GM19043 (cell line): ENCODE data around the gene THEMIS.
A peak's percentile ranks its signal among the peaks of the same experiment; 100 is the strongest.
"Not testable (repeated sequence)": the region's sequence is repeated elsewhere in the genome, so short reads cannot be mapped to it uniquely, and the experiment has no call there.

ENCODE experiments used
- ATAC-seq: cut with Tn5 transposase; IDR thresholded peaks from one replicate; pipeline ENCODE4 v1.9.1; 2021; ENCODE audit warnings: low read depth; ENCODE audit not compliant: unreplicated experiment

The THEMIS gene

DNA sequence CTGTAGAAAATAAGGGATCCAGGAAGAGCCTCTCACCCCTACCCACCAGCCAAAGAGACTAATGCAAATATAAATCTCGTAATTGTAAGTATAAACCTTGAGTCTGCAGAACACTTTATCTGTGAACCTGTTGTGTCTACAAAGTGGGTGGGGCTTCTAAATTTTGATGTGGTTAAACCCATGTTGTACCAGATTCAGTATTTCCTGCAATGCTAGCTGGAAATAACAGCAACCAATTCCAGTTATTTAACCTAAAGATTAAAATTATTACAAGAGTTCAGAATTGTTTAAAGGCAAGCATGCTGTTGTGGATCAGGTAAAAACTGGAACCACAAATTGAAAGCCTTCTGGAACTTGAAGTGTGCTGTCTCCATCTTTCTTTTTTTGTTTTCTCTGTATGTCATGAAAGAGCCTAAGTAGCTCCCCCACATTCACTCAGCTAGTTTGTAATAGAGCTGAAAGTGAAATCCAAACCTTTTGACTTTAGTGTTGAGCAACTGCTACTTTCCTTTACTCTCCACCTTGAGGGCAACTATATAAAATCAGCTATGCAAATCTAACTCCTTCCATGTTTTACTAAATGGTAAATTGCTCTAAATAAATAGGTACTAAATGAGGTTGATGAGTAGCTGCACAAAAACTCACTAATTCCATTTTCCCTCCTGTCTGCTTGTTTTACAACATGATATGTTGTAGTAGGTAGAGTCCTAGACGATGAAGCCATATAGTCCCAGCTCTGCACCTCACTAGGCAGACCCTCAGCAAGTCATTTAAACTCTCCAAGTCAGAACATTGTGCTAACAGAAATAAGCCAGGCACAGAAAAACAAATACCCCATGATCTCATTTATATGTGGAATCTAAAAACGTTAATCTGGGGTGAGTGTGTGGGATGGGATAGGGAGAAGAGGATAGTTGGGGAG is 17.9 kb upstream of the THEMIS start:
- no peak for ATAC-seq

DNA sequence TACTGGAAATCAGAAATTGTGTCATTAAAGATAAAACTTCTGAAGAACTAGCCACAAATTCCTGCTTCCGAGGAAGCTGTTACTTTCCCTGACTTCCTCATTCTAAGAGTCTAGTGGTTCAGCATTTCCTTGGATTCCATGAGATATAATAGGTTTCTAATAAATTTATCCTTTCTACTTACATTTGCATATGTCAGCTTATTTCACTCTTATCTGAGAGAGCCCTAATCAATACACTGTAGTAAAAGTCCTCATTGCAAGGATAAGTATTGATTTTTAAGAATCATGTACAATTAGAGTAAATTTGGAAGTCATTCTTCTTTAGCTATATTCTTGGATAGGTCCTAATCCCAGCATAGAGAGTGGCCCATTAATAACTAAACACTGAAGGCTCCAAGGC is 16.9 kb upstream of the THEMIS start:
- ATAC-seq: no peak

DNA sequence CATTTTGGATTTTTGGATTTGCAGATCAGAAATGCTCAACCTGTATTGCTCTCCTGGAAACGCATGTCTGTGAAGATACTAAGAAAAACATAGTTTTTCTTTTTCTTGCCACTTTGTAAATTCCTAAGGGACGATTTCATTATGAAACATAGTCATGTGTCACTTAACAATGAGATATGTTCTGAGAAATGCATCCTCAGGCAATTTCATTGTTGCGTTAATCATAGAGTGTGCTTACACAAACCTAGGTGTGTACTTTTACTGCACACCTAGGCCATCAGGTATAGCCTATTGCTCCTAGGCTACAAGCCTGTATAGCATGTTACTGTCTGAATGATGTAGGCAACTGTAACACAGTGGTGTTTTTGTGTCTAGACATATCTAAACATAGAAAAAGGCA is 13.4 kb upstream of the THEMIS start:
- no peak for ATAC-seq

DNA sequence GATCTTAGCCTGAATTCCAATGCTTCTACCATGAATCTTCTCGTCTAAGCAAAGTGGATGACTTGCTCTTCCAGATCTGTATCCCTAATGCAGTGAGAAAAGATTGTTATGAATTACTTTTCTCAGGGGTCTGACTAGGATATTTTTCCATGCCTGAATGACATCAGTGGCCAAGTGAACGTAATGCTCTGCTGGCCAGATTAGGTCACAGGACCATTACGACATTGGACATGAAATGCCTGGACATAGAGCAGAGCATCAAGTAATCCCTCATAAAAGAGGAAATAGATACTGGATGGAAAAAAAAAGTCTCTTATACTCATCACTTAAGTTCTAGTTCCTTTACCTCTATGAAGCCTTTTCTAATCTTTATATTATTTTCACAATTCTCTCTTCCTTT is 12.1 kb upstream of the THEMIS start:
- no peak for ATAC-seq

DNA sequence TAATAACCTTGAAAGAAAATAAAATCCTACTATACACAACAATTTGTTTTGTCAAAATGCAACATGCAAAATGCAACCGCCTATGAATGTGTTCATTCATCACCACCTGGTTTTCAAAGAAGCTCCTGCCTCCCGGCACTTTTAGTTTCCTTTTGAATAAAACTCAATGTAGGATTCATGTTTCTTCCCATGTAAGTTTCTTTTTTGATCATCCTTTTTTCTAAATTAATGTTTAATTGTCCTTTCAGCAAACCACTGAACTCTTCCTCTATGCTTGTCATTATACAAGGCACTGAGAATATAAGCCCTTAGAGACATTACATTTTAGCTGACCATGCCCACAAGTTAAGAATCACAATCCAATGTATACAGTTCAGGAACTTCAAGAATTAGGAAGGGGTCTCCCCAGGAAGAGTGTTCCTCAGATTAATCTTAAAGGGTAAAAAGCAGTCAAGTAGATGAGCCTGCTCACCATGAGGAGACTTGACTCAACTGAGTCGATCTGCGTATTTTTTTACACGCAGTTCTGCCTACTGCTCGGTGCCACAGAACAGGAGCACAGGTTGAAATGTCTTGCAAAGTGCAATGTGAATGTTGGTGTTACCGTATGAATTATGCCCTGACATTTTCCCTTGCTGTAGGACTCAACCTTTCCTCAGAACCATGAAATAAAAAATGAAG is 7.2 kb upstream of the THEMIS start:
- ATAC-seq: peak; percentile 62

DNA sequence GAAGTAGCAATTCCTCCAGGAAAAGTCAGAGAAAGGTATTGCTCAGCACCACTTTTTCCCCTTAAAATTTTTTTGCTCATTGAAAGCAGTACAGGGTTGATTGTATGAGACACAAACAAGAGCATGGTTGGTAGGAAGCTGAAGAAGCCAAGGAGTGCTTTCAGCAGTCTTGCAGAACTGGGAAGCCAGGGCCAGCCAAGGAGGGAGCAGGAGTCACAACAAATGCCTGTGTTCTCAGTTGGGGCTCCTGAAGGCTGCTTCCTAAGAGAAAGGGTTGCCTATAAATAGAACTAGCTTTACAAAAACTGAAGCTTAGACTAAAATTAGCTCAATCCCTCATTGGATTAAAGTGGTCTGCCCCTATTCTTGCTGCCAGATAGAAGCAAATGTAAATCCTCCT is 3.3 kb upstream of the THEMIS start:
- no peak for ATAC-seq

DNA sequence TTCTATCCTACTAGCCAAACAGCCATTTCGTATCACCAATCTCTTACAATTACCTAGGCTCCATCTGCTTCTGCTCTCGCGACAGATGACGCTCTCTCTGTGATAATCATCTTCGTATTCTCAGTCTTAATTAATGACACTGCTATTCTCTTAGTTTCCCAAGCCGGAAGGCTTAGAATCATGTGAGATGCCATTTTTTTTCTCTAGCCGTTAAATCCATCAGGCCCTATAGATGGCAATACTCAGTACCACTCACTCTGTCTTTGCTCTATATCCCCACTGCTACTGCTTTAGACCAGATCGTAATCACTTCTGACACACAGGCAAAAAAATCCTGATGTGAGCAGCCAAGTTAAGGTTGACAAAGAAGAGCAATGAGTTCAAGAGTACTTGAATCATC is 2.1 kb upstream of the THEMIS start:
- no peak for ATAC-seq

DNA sequence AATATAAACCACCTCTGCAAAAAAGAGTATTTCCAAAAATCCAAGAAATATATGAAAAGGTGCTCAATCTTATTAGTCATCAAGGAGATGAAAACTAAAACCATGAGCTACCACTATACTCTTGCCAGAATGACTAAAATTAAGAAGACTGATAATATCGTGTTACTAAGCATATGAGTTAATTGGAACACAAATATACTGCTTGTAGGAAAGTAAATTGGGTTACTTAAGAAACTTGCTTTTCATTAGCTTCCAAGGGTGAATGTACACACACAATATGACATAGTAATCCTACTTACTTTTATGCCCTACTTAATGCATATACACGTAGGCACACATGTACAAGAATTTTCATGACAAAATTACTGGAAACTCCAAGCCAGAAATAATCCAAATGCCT is 3.4 kb downstream of the THEMIS start:
- no peak for ATAC-seq

DNA sequence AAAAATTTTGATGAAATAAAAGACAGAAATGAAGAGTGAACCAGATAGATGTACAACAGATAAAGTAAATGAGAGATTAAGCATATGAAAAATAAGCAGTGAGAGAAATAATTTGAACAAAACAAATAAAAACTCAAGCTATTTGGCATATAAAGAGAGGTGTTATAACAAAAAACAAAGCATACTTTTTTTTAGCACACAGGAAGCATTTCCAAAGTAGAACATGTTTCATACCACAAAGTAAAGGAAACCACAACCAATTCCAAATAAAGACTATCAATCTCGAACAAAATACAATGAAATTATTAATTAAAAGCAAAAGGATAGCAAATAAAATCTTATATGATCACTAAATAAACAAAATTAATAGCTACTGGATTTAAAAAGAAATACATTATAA is 6.8 kb downstream of the THEMIS start:
- ATAC-seq: no peak

DNA sequence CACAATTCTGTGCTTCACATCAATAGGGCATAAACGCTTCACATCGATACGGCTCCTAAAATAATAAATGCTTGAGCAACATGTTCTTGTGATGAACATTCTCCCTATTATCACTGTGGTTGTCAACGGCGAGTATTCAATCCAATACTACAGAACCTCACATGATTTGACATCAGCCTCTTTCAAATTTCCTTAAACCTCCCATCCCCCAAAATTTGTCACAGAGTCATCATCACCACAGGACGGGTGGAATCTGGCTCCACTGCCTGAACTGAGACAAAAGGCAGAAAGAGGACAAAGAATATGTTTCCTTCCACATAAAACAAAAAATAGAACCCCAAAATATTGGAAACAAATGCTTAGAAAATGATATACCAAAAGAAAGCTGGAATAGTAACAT is 7.3 kb downstream of the THEMIS start:
- no peak for ATAC-seq

DNA sequence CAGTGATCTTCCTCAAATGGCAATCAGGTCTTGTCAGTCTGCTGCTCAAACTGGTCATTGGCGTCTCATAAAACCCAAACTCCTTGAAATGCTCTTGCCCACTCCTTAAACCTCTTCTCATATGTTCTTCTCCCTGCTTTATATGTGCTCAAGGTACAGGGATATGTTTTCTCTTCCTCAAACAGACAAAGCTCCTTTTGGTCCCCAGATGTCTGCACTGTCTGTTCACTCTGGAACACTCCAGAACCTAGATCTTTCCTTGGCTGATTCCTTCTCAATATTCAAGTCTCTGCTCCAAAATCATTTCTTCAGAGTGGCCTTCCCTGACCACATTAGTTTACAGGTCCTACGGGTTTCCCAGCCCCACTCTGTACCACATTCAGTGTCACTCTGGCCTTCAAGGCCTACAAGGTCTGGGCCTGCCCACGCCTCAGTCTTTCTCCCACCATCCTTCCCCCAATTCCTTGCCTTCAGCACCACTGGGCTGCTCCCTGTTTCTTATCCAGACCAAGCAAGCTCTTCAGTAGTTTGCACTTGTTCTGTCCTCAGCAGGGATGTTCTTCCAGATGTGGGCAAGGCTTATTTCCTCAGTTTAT is 9.0 kb downstream of the THEMIS start:
- ATAC-seq: no peak

DNA sequence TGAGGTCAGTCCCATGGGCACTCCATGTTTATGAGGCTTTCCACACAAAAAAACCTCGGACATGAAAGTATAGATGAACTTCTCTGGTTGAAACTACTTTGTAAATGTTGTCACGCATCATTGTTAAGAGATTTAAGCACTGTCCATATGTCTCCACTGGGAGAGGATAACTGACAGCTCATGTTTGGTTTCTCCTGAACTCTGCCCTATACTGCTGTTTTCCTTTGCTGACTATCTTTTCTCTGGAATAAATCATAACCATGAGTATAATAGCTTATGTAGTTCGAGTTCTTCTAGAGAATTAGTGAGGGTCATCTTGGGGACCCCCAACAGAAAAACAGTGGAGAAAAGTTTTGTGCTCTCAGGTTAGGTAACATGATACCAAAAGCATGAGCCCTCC is 14.3 kb downstream of the THEMIS start:
- ATAC-seq: no peak

DNA sequence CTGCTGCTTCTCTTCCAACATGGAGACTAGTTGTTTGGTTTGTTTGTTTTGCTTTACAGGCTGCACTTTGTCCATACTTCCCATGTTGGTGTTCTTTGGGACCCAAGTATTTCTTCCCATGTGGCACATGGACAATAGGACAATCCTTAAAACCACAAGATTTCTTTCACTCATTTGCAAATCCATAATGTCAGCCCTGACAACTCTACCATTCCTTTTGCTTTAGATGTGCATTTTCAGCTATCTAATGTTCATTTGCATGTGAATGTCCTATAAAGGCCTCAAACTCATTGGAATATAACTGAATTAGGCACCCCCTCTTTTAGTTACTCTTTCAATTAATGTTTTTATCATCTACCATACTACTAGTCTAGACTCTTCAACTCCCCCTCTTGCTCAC is 16.7 kb downstream of the THEMIS start:
- no peak for ATAC-seq

DNA sequence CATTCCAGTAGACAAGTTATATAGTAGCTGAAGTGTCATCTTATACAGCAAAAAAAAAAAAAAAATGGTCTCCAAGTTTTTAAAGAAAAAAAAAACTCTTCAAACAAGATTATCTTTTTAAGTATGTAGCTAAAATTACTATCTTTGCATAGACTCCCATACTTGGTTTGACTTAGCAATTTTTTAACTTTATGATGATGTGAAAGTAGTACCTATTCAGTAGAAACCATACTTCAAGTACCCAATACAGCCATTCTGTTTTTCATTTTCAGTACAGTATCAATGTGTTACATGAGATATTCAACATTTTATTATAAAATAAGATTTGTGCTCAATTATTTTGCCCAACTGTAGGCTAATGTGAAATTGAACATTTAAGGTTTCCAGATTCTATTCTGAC is 18.9 kb downstream of the THEMIS start:
- not testable (repeated sequence) for ATAC-seq

DNA sequence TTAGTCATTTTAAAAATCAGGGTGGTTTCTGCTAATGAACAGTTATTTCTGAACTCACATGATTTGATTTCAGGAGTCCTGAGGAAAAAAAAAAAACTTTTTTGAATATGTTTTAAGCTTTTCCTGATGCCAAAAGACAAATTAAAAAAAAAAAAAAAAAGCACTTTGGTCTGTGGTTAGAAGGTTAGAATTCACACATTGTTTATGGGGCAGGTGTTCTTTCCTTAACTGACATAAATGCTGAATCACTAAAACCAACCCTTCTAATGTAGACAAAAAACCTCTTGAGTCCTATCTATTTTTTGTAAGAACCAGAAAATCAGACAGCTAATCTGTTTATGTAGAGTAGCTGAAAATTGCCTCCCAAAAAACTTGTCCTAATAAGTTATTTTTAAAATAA is 20.4 kb downstream of the THEMIS start:
- no peak for ATAC-seq

DNA sequence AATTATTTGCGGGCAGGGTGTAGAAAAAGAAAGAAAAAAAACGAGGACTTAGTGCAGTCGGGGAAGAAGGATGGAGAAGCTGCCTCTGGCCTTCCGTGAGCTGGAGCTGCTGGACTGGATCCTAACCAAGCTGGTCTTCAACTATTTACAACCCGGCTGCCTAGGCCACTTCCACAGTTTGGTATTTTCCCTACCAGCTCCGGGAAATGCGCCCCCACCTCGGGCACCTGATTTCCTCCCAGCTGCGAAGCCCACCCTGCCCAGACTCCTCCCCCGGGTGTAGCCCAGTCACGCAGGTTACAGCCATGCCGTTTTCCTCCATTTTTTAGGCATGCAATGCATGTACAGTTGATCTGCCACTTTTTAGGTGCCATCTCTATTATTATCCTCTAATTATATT is 21.2 kb downstream of the THEMIS start:
- ATAC-seq: no peak

DNA sequence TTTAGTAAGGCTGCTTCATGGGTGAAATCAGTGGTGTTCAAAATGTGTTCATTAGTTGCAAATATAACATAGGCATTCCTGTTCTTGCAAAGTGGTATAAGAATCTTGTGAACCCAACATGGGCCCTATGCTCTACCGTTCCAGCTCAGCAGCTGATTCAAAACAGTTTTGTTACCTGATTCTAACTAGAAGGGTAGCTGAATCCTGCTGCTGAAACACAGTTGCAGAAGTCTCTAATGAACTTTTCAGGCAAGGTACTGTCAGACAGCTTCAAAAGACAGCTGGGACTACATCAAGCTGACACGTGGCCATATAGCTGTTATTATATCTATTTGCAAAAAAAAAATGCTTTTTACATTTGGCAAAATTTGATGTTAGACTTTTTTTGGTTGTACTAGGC is 22.7 kb downstream of the THEMIS start:
- ATAC-seq: no peak

DNA sequence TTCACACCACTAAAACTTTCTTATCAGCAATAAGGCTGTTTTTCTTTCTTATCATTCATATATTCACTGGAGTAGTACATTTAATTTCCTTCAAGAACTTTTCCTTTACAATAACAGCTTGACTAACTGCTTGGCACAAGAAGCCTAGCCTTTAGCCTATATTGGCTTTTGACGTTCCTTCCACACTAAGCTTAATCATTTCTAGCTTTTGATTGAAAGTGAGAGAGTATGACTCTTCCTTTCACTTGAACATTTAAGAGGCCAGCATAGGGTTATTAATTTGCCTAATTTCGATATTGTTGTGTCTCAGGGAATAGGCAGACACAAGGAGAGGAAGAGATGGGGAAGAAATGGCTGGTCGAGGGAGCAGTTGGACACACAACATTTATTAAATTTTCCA is 23.6 kb downstream of the THEMIS start:
- peak; percentile 62 for ATAC-seq

DNA sequence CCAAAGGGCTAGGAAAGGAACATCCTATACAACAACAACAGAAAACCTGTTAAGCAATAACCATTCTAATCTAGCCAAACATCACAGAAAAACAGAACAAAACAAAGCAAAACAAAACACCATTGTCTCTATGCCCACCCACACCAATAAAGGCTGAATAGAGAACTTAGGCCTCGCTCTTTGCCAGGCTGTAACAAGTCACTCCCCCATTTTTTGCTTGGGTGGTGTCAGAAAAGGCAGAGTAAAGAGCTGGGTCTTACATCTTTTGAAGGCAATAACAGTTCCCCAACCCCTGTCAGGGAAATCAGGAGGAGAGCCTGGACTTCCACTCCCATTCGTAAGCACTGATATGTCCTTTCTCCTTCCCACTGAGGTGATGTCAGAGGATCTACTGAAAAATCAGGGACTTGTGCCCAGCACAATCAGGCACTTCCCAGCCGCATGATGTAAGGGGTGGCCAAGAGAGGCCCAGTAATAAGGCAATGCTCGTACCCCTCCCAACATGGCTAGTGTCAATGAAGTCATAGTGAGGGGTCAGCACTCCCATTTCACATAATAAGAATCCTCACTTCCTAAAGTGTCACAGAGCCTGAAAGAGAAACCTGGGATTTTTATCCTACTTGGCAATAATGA is 31.0 kb downstream of the THEMIS start:
- ATAC-seq: no peak

DNA sequence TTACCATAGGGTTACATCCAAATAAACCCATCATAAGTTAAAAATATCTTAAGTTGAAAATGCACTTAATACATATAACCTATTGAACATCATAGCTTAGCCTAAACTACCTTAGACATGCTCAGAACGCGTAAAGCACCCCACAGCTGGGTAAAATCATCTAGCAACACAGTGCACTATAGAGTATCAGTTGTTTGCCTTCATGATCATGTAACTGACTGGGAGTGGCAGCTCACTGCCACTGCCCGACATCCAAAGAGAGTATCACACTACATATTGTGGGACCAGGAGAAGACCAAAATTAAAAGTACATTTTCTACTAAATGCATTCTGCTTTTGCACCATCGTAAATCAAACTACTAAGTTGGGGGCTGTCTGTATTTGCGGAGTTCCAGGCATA is 31.7 kb downstream of the THEMIS start:
- no peak for ATAC-seq

DNA sequence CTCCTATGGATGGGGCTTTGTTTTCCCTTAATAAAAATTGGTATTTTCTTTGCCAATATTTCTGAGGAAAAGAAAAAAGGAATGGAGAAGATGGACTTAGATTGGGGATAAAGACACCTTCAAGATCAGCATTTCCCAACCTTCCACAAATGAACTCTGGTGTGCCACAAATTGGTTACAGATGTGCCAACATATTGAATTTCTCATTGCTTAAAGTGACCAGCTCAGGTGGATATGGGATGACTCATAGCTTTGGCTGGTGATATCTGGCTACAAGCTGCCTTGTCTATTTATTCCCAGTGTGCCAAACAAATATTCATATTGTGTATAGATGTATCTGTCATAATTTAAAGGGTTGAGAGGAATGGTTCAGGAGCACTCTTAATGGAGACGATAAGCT is 32.5 kb downstream of the THEMIS start:
- ATAC-seq: no peak
